ENCODE data around the gene MYBBP1A.

DNA sequence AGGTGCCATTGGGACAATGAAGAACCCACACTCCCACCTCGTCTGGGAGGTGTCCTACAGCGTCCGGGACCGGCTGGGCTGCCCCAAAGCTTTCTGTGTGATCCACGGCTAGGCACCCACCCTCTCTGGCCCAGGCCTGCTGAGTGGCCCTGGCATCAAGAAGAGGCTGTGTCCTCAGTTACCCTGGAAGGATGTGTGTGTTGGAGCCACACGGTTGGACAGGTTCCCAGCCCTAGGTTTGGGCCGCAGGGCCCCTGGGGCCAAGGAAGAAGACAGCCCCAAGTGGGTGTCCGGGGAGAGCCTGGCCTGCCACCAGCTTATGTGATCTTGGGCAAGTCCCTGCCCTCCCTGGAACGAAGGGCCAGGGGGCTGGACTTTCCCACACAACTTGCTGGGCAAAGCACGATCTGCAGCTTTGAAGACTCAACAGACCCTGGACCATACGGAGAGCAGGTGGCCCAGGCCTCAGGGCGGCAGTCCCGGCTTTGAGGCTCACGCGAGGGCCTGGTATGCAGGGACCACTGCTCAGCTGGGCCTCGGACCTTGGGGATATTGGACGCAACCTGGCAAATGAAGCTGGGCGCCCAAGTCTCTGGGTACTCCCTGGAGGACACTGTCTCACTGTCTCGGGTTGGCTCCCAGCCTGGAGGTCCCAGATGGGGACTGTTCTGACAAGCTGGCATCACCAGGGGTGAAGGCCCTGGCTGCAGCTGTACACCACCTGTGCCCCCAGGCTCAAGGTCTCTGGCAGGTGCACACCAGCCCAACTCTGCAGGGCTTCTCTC is 17.5 kb downstream of the MYBBP1A start:
- TF ChIP-seq, protein P1, sequence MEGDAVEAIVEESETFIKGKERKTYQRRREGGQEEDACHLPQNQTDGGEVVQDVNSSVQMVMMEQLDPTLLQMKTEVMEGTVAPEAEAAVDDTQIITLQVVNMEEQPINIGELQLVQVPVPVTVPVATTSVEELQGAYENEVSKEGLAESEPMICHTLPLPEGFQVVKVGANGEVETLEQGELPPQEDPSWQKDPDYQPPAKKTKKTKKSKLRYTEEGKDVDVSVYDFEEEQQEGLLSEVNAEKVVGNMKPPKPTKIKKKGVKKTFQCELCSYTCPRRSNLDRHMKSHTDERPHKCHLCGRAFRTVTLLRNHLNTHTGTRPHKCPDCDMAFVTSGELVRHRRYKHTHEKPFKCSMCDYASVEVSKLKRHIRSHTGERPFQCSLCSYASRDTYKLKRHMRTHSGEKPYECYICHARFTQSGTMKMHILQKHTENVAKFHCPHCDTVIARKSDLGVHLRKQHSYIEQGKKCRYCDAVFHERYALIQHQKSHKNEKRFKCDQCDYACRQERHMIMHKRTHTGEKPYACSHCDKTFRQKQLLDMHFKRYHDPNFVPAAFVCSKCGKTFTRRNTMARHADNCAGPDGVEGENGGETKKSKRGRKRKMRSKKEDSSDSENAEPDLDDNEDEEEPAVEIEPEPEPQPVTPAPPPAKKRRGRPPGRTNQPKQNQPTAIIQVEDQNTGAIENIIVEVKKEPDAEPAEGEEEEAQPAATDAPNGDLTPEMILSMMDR (IDR thresholded peaks at IDR 0.05; ENCODE audit: poor library complexity), result no peak
- TF ChIP-seq EZH2 (IDR thresholded peaks at IDR 0.05; ENCODE audit: borderline replicate concordance), result no peak

Measured in hepatocyte (in vitro differentiated cells).